Embryonic facial prominence (tissue), 1 donor: ENCODE results near the gene DKKL1.
"Not testable (repeated sequence)": the region's sequence is repeated elsewhere in the genome, so short reads cannot be mapped to it uniquely, and the experiment has no call there.

Experiments
- DNase-seq: peaks from one replicate; pipeline ENCODE4 v3.0.0-alpha.2; 2016; ENCODE audit errors: extremely low spot score

DKKL1 gene

GRCh38 chr19:49362048-49362928 is 1.4 kb upstream of the DKKL1 start, which contains the start of gene TEAD2:
TSS of gene TEAD2 (minus strand) at chr19:49362416. CDS start at chr19:49360075, 2,341 bp downstream.
- DNase-seq, result peak; percentile 69

- DNase-seq, result peak; percentile 69
Measured at GRCh38 chr19:49362929-49363267, 779 bp upstream of the DKKL1 start.

DNA sequence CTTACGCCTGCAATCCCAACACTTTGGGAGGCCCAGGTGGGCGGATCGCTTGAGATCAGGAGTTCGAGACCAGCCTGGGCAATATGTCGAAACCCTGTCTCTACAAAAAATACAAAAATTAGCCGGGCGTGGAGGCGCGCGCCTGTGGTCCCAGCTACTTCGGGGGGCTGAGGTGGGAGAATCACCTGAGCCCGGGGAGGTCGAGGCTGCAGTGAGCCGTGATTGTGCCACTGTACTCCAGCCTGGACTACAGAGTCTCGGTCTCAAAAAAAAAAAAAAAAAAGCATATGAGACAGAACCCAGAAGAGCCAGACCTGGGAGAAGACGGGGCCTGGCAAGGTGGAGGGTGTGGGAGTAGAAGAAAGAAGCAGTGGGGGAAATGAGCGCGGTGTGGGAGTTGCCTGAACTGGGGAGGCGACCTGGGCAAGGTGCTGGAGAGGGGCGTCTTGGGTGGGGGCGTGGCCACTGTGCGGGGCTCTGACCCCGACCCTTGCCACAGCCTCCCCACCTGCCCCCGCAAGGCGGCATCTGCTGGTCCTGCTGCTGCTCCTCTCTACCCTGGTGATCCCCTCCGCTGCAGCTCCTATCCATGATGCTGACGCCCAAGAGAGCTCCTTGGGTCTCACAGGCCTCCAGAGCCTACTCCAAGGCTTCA is 533 bp downstream of the DKKL1 start:
- no peak for DNase-seq

DNA sequence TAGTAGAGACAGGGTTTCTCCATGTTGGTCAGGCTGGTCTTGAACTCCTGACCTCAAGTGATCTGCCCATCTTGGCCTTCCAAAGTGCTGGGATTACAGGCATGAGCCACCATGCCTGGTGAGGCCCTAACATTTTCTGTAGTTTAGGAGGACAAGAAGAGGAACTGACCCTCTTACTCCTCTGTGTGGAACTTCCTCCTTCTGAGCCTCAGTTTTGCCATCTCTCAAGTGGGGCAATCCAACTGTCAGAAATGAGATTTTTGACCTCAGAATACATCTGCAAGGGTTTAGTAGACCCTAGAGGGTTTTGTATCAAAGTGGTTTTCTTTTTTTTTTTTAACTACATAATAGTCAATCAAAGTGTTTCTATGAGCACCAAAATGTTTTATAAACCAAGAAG is 2.4 kb downstream of the DKKL1 start:
- DNase-seq, result no peak

- no peak for DNase-seq
Measured at GRCh38 chr19:49368711-49369358, 5.2 kb downstream of the DKKL1 start.

GRCh38 chr19:49371184-49371583 is 7.5 kb downstream of the DKKL1 start:
- no peak for DNase-seq

DNA sequence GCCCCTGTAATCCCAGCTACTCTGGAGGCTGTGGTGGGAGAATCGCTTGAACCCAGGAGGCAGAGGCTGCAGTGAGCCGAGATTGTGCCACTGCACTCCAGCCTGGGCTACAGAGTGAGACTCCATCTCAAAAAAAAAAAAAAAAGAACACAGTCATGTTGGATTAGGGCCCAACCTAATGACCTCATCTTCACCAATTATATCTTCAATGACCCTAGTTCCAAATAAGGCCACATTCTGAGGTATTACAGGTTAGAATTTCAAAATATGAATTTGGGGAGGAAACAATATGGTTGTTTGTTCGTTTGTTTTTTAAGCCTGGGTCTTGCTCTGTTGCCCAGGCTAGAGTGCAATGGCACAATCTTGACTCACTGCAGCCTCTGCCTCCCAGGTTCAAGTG is 9.5 kb downstream of the DKKL1 start:
- DNase-seq, result not testable (repeated sequence)

DNA sequence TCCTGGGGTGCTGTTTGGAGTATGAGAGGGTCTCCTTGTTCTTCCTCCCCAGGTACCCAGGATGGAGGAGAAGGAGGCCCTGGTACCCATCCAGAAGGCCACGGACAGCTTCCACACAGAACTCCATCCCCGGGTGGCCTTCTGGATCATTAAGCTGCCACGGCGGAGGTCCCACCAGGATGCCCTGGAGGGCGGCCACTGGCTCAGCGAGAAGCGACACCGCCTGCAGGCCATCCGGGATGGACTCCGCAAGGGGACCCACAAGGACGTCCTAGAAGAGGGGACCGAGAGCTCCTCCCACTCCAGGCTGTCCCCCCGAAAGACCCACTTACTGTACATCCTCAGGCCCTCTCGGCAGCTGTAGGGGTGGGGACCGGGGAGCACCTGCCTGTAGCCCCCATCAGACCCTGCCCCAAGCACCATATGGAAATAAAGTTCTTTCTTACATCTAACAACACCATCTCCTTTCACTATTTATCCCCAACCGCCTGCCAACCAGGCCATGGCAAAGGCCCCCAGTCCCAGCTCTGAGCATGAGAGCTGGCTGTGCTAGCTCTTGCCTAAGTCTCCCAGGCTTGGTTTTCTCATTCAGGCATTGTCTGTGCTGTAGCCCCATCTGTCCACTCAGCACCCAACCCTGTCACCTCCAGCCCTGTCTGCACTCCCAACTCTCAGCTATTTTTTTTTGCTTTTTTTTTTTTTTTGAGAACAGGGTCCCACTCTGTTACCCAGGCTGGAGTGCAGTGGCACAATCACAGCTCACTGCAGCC is 11.2 kb downstream of the DKKL1 start:
- no peak for DNase-seq

DNA sequence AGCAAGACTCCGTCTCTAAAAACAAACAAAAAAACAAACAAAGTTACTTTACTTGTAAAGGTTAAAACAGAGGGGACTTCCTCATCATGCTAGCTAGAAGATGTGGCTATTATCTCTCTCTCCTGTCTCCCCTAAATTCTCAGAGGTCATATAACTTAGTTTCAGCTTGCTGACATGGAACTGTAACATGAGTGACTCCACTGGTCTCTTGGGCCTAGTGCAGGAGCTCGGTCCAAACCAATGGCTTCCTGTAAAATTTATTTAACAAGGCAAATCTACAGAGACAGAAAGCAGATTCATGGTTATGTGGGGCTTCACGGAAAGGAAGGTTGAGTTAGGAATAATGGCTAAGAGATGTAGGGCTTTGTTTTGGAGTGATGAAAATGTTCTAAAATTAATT is 14.8 kb downstream of the DKKL1 start:
- DNase-seq, result no peak

DNA sequence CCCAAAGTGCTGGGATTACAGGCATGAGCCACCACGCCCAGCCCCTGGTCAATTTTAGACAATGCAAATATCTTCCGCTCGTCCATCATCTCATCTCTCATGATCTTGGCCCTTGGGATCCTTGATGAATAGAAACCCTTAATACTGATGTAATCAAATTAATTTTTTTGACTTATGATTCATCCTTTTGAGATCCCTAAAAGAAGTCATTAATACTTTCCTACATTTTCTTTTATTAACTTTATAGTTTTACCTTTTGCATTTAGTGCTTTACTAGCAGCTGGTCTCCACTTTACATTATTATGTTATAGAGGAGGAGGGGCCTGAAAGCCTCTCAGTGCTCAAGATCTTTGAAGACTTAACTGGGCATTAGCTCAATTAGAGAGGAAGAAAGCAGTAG is 16.7 kb downstream of the DKKL1 start:
- no peak for DNase-seq

- no peak for DNase-seq
Measured at GRCh38 chr19:49382639-49383038, 19.0 kb downstream of the DKKL1 start.

DNA sequence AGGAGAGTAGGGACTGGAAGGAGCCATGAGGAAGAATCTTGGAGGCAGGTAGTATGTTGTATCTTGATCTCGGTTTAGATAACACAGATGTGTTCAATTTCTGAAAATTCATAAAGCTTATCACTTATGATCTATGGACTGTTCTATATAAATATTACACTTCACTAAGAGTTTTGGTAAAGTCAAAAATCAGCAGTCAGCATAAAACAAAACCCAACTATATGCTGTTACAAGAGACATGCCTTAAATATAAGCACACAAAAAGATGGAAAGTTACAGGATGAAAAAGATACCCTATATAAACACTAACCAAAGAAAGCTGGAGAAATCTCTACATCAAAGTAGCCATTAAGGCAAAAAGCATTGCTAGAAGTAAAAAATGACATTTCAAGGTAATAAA is 19.9 kb downstream of the DKKL1 start:
- DNase-seq, result no peak

DNA sequence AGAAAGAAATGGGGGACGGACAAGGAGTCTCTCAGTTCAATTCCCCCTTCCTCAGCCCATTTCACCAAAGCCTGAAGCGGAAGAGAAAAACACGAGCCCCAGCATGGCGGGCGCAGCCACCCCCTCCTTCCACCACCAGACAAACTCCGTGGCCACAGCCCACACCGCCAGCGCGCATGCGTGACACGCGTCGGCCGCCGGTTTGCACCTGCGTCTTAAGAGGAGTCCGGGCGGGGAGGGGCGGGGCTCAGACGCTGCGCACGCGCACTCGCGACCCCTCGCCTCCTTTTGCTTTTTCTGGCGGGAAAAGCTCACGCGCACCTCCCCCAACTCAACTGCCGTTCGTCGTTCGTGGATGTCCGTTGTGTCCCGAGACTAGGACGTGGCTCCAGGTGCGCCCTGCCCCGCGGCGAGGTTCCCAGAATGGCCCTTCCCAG is 24.3 kb downstream of the DKKL1 start, which contains the start of gene KASH5:
Gene KASH5 (plus strand): TSS at position 314 of the 437 bp plus-strand sequence. CDS start 2,635 bp downstream, outside the sequence.
- no peak for DNase-seq

DNA sequence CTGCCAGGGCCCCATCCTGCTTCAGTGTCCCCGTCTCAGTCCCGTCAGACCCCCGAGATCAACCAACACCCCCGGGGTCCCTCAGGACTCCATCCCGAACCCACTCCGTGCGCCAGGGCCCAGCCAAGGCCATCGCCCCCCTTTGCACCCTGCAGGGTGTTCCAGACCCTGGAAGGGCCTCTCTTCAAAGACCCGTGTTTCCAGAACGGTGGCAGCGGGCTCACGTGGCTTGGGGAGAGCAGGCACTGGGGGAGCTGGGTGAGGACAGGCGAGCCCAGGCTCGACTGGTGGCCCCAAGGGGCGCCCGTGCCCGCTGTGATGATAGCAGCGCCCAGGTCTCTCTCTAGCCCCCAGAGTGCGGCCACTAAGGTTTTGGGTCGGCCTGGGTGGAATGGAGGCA is 25.7 kb downstream of the DKKL1 start:
- DNase-seq, result no peak

DNA sequence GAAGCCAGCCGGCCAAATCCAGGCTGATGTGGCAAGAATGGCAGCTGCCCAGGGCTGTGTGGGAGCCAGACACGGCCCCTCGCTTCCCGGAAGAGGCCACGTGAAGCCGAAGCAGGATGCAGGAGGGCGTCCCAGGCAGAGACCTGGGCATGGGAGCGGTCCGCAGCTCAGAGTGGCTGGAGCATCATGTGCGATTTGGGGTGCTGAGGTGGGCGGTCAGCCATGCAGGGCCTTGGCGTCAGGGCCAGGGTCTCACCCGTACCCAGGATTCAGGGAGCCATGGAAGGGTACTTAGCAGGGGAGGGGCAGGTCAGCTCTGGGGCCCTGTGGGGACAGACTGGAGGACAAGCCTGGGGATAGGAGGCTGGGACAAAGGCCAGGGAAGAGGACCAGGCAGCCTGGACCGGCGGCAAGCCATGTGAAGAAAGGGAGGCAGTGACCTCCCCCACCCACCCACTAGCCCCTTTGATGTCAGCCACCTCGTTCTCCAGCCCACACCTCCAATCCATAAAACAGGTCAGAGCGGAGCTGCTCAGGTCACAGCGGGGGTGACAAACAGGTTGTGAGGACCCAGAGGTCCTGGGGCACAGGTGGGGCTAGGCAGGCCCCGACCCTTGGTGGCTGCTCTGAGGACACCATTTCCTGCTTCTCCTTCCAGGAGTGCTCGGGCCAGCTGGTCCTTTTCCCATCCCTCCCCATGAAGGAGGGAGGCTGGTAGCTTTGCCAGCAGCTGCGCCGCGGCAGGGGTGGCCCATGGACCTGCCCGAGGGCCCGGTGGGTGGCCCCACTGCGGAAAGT is 26.7 kb downstream of the DKKL1 start:
- no peak for DNase-seq

- no peak for DNase-seq
Measured at GRCh38 chr19:49390929-49391359, 27.3 kb downstream of the DKKL1 start.

- peak; percentile 32 for DNase-seq
Measured at GRCh38 chr19:49391581-49392399, 28.1 kb downstream of the DKKL1 start.

DNA sequence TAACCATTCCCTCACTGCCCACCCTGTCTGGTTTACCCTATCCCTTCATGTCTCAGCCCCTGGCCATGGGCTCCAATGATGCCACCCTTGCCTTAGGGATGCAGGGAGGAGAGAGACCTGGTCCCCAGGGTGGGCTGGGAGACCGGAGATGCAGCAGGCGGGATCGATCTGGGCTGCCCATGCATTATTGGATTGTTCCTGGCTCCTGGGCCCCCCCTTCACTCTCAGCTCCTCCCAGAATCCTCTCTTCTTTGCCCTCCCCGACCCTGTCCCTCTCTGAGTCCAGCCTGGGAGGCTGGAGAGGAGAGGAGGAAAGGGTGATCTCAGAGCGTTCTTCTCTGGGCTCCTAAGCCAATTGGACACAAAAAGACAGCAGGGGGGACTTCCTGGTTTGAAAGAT is 30.2 kb downstream of the DKKL1 start:
- no peak for DNase-seq

GRCh38 chr19:49395581-49396407 is 32.1 kb downstream of the DKKL1 start:
- DNase-seq, result no peak
